Progenitor cell of endocrine pancreas (in vitro differentiated cells): ENCODE data around the gene KATNBL1. TPM values are rescaled to one million over a fixed set of nuclear protein-coding genes. Genes with fewer than 3 reads are reported as not detected.
"Not testable (repeated sequence)": the region's sequence is repeated elsewhere in the genome, so short reads cannot be mapped to it uniquely, and the experiment has no call there.

ENCODE experiments used
- DNase-seq: peaks from one replicate; pipeline ENCODE4 v3.0.0; 2021; ENCODE audit warnings: low spot score; ENCODE audit not compliant: unreplicated experiment
- H3K27ac Mint-ChIP-seq: 2 replicates; pipeline ENCODE4 v1.8.0; 2021; ENCODE audit warnings: mild to moderate bottlenecking, moderate library complexity, mixed read lengths
- H3K27me3 Mint-ChIP-seq: 2 replicates; pipeline ENCODE4 v1.8.0; 2021; ENCODE audit warnings: mixed read lengths
- H3K36me3 Mint-ChIP-seq: 2 replicates; pipeline ENCODE4 v1.8.0; 2022; ENCODE audit warnings: mixed read lengths; ENCODE audit not compliant: insufficient read depth
- H3K4me1 Mint-ChIP-seq: 2 replicates; pipeline ENCODE4 v1.8.0; 2021; ENCODE audit warnings: low read depth, mixed read lengths
- H3K4me3 Mint-ChIP-seq: 2 replicates; pipeline ENCODE4 v1.8.0; 2021; ENCODE audit warnings: low read depth, mild to moderate bottlenecking, moderate library complexity, mixed read lengths
- H3K9me3 Mint-ChIP-seq: 2 replicates; pipeline ENCODE4 v1.8.0; 2021; ENCODE audit warnings: low read depth, mixed read lengths
- total RNA-seq: library from RNA; stranded (reverse); gene quantifications from 2 replicates; pipeline ENCODE4 v1.2.1, GENCODE V29; 2021
- TF ChIP-seq, protein P1 (sequence below): fragments of 200-600 bp; sonication (generic); IDR thresholded peaks from one replicate; pipeline ENCODE4 v1.5.0; 2021; ENCODE audit warnings: antibody characterized with exemption, mild to moderate bottlenecking; ENCODE audit not compliant: unreplicated experiment

KATNBL1 gene
- total RNA-seq, 1 donor from 2014 or later, result 71.4 TPM

- peaks cover 18% of the 10 kb centered on the region for H3K27me3 Mint-ChIP-seq
- TF ChIP-seq, protein P1, sequence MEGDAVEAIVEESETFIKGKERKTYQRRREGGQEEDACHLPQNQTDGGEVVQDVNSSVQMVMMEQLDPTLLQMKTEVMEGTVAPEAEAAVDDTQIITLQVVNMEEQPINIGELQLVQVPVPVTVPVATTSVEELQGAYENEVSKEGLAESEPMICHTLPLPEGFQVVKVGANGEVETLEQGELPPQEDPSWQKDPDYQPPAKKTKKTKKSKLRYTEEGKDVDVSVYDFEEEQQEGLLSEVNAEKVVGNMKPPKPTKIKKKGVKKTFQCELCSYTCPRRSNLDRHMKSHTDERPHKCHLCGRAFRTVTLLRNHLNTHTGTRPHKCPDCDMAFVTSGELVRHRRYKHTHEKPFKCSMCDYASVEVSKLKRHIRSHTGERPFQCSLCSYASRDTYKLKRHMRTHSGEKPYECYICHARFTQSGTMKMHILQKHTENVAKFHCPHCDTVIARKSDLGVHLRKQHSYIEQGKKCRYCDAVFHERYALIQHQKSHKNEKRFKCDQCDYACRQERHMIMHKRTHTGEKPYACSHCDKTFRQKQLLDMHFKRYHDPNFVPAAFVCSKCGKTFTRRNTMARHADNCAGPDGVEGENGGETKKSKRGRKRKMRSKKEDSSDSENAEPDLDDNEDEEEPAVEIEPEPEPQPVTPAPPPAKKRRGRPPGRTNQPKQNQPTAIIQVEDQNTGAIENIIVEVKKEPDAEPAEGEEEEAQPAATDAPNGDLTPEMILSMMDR, result no peak
- H3K9me3 Mint-ChIP-seq, result no peaks in the 10 kb centered on the region
- DNase-seq, result no peak
- H3K27ac Mint-ChIP-seq, result no peak overlapping the region
- H3K4me3 Mint-ChIP-seq, result no peak overlapping the region
- H3K4me1 Mint-ChIP-seq, result no peaks in the 10 kb centered on the region
- H3K36me3 Mint-ChIP-seq, result no peaks in the 10 kb centered on the region
Observed at GRCh38 chr15:34214135-34214534, 4.2 kb upstream of the KATNBL1 start.

DNA sequence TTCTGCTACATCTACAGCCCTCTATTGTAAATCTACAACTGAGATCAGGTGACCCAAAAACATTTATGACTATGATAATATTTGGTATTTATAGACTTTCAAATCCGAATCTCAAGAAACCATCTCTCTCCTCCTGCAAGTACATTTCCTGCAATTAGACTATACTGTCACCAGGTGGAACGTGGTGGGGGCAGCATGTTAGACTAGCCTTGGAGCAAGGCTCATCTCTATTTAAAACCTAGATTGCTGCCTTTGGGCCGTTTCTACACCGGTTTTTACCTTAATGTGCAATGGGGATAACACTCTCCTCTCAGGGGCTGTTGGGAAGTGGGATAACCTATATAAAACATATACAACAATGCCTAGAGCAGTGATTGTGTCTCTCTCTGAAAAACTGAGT is 3.8 kb upstream of the KATNBL1 start:
- Mint-ChIP-seq H3K27me3 (peaks cover 18% of the 10 kb centered on the region), H3K27ac (no peak overlapping the region)

GRCh38 chr15:34206011-34206410 is 3.9 kb downstream of the KATNBL1 start:
- H3K9me3 Mint-ChIP-seq, result peaks cover 7% of the 10 kb centered on the region
- TF ChIP-seq, protein P1, result no peak
- no peak overlapping the region for H3K27ac Mint-ChIP-seq
- H3K4me1 Mint-ChIP-seq, result peaks cover 8% of the 10 kb centered on the region
- no peak overlapping the region for H3K4me3 Mint-ChIP-seq
- no peaks in the 10 kb centered on the region for H3K27me3 Mint-ChIP-seq
- H3K36me3 Mint-ChIP-seq, result peaks cover 16% of the 10 kb centered on the region
- DNase-seq, result no peak

More for the DNA sequence above, 3.8 kb upstream of the KATNBL1 start:
- TF ChIP-seq, protein P1, result no peak
- Mint-ChIP-seq H3K9me3 (no peaks in the 10 kb centered on the region), H3K4me3 (no peak overlapping the region), H3K4me1 (no peaks in the 10 kb centered on the region), H3K36me3 (no peaks in the 10 kb centered on the region)
- no peak for DNase-seq

DNA sequence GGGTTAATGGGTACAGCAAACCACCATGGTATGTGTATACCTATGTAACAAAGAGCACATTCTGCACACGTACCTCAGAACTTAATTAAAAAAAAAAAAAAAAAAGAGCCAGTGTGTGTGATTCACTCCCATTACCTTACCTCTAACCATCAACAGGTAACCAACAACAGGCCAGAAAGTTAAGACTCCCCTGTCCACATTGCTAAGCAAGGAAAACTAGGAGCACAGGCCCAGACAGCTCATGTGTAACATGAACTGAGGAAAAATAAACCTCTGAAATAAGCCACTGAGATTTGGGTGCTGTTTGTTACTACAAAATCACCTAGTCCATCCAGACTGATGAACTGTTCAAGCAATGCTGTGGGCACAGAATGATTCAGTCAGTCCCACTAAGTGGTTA is 6.0 kb downstream of the KATNBL1 start:
- Mint-ChIP-seq H3K9me3 (peaks cover 8% of the 10 kb centered on the region), H3K27me3 (no peaks in the 10 kb centered on the region), H3K36me3 (peaks cover 28% of the 10 kb centered on the region), H3K27ac (no peak overlapping the region), H3K4me1 (peaks cover 9% of the 10 kb centered on the region), H3K4me3 (no peak overlapping the region)
- DNase-seq, result no peak
- TF ChIP-seq, protein P1, result no peak

DNA sequence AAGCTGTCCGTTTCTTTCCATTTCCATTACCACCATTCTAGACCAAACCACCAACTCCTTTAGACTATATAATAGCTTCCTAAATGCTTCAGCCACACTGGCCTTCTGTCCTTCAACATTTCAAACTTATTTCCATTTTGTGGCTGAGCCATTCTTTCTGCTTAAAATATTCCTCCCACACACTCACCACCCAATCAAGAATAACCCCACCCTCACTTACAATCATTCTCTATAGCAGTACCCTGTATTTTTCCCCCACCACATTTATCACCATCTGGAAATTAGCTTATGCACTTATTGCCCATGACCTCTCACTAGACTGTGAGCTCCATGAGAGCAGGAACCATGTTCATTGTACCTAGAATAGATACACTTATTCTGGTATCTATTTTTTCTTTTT is 6.6 kb downstream of the KATNBL1 start:
- TF ChIP-seq, protein P1, result no peak
- H3K4me3 Mint-ChIP-seq, result no peak overlapping the region
- H3K36me3 Mint-ChIP-seq, result peaks cover 31% of the 10 kb centered on the region
- no peak for DNase-seq
- H3K27me3 Mint-ChIP-seq, result no peaks in the 10 kb centered on the region
- peak overlapping the region; percentile 0 for H3K27ac Mint-ChIP-seq
- peaks cover 8% of the 10 kb centered on the region for H3K9me3 Mint-ChIP-seq
- H3K4me1 Mint-ChIP-seq, result peaks cover 12% of the 10 kb centered on the region

DNA sequence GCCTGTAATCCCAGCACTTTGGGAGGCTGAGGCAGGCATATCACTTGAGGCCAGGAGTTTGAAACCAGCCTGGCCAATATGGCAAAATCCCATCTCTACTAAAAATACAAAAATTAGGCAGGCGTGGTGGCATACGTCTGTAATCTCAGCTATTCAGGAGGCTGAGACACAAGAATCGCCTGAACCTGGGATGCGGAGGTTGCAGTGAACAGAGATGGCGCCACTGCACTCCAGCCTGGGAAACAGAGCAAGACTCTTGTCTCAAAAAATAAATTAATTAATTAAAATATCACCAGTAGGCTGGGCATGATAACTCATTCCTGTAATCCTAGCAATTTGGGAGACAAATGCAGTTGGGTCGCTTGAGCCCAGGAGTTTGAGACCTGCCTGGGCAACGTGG is 16.6 kb downstream of the KATNBL1 start:
- H3K27me3 Mint-ChIP-seq, H3K4me1 Mint-ChIP-seq, H3K9me3 Mint-ChIP-seq, H3K4me3 Mint-ChIP-seq, DNase-seq, H3K27ac Mint-ChIP-seq: not testable (repeated sequence)
- H3K36me3 Mint-ChIP-seq, result peaks cover 16% of the 10 kb centered on the region
